Type B pancreatic cell (in vitro differentiated cells): Measurements from ENCODE around the gene FAM180B. TPM values are rescaled to one million over a fixed set of nuclear protein-coding genes. Genes with fewer than 3 reads are reported as not detected.

Source experiments
- DNase-seq: peaks from one replicate; pipeline ENCODE4 v3.0.0; 2021; ENCODE audit warnings: mixed read lengths; ENCODE audit not compliant: unreplicated experiment; ENCODE audit errors: extremely low spot score
- H3K27ac Mint-ChIP-seq: 2 replicates; pipeline ENCODE4 v1.8.0; 2021; ENCODE audit warnings: mild to moderate bottlenecking, mixed read lengths
- H3K27me3 Mint-ChIP-seq: 2 replicates; pipeline ENCODE4 v1.8.0; 2021; ENCODE audit warnings: mixed read lengths
- H3K36me3 Mint-ChIP-seq: 2 replicates; pipeline ENCODE4 v1.8.0; 2021; ENCODE audit warnings: mixed read lengths
- H3K4me1 Mint-ChIP-seq: one replicate; pipeline ENCODE4 v1.8.0; 2021; ENCODE audit warnings: mixed read lengths; ENCODE audit not compliant: unreplicated experiment
- H3K4me3 Mint-ChIP-seq: 2 replicates; pipeline ENCODE4 v1.8.0; 2021; ENCODE audit warnings: mild to moderate bottlenecking, mixed read lengths
- H3K9me3 Mint-ChIP-seq: 2 replicates; pipeline ENCODE4 v1.8.0; 2021; ENCODE audit warnings: mixed read lengths
- total RNA-seq: library from RNA; stranded (reverse); gene quantifications from 2 replicates; pipeline ENCODE4 v1.2.1, GENCODE V29; 2021; ENCODE audit warnings: low replicate concordance
- TF ChIP-seq, protein P1 (sequence below): fragments of 200-600 bp; sonication (generic); conservative IDR thresholded peaks from 2 replicates; pipeline ENCODE4 v1.5.0; 2021; ENCODE audit warnings: antibody characterized with exemption, mild to moderate bottlenecking

FAM180B gene
- total RNA-seq, 1 donor from 2014 or later = 0.43 TPM

DNA sequence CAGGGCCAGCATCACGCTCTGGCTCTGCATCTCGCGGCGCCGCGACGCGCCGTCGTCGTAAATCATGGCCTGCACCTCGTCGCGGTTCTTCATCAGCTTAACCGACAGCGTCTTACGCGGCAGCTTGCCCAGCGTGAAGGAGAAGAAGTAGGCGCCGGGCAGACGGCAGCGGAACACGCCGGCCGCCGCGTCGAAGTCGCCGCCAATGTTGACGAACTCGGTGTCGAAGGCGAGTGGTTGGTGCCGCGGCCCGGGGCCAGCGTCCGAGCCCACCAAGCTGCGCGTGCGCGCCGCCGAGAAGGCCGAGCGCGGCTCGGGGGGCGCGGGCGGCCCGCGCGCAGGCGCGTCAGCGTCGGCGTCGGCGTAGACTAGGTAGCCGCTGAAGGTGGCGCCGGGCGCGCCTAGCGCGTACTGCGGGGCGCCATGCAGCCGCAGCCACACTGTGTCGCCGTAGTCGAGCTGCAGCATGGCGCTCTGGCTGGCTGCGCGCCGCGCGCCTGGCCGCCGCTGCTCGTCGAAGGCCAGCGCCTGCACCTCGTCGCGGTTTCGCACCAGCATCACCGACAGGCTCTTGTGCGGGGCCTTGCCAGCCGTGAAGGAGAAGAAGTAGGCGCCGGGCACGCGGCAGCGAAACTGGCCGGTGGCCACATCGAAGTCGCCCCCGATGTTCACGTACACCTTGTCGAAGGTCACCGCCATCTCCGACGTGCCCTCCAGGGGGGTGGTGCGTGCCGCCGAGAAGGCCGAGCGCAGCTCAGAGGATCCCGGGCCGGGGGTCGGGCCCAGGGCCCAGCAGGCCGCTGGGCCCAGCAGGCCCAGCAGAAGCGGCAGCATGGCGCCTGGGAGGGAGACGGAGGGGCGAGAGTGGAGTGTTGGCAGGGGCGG is 3.7 kb downstream of the FAM180B start:
- H3K9me3 Mint-ChIP-seq = no peaks in the 10 kb centered on the region
- no peak for DNase-seq
- H3K36me3 Mint-ChIP-seq = no peaks in the 10 kb centered on the region
- H3K4me3 Mint-ChIP-seq = no peak overlapping the region
- H3K27me3 Mint-ChIP-seq = peaks cover 31% of the 10 kb centered on the region
- TF ChIP-seq, protein P1, sequence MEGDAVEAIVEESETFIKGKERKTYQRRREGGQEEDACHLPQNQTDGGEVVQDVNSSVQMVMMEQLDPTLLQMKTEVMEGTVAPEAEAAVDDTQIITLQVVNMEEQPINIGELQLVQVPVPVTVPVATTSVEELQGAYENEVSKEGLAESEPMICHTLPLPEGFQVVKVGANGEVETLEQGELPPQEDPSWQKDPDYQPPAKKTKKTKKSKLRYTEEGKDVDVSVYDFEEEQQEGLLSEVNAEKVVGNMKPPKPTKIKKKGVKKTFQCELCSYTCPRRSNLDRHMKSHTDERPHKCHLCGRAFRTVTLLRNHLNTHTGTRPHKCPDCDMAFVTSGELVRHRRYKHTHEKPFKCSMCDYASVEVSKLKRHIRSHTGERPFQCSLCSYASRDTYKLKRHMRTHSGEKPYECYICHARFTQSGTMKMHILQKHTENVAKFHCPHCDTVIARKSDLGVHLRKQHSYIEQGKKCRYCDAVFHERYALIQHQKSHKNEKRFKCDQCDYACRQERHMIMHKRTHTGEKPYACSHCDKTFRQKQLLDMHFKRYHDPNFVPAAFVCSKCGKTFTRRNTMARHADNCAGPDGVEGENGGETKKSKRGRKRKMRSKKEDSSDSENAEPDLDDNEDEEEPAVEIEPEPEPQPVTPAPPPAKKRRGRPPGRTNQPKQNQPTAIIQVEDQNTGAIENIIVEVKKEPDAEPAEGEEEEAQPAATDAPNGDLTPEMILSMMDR = no peak
- no peak overlapping the region for H3K27ac Mint-ChIP-seq
- H3K4me1 Mint-ChIP-seq = peaks cover 15% of the 10 kb centered on the region

DNA sequence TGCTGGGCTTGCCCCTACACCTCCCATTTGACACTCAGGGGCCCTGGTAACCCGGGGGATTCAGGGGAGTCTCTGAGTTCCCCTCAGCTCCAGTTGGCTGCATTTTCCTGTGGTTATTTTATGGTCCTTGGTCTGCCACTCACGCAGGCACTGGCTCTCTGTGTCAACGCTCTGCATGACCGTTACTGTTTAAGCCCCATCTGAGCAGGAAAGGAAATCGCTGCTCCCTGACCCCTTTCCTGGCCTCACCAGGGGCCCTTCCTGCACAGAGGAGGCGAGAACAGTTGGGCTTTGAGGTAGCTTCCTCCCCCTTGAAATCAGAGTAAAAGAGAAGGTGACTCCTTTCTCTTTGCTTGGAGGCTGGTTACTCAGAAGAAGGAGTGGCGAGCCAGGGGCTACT is 5.3 kb downstream of the FAM180B start:
- Mint-ChIP-seq H3K4me1 (peaks cover 10% of the 10 kb centered on the region), H3K4me3 (no peak overlapping the region), H3K36me3 (no peaks in the 10 kb centered on the region), H3K27ac (no peak overlapping the region), H3K27me3 (peaks cover 40% of the 10 kb centered on the region), H3K9me3 (no peaks in the 10 kb centered on the region)
- TF ChIP-seq, protein P1 = no peak
- no peak for DNase-seq

DNA sequence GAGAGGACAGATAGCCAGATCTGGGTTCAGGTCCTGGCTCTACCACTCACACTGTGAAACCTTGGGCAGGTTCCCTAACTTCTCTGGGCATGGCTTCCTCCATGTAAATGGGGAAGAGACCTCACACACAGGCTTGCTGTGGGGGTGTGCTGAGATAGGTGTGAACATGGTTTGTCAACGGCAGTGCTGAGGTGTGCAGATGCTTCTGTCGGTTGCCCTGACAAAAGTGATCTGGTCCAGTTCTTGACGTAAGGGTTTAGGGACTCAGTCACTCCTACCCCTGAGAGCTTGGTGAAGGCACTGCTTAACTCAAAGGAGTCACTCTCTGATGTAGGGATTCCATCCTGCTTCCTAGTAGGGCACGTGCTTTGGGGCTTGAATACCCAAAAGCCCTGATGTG is 5.8 kb downstream of the FAM180B start:
- H3K4me3 Mint-ChIP-seq = peak overlapping the region; percentile 41
- no peaks in the 10 kb centered on the region for H3K36me3 Mint-ChIP-seq
- DNase-seq = no peak

DNA sequence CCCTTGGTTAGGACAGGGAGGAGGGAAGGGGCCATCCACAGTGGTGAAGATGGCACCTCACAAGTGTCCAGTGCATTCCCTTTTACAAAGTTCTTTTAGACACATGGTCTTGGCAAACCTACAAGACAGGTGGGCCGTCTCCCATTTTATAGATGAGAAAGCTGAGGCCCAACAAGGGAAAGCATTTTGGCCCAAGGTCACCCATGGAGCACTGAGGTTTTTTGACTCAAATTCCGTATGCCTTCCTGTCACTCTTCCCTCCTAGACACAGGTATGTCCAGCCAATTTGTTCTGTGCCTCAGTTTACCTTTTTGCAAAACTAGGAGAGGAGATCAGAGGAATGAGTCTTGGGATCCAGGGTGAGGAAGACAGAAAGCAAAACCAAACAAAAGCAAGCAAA is 6.5 kb downstream of the FAM180B start:
- TF ChIP-seq, protein P1 = no peak
- DNase-seq = no peak
- Mint-ChIP-seq H3K36me3 (no peaks in the 10 kb centered on the region), H3K27ac (no peak overlapping the region), H3K4me3 (peak overlapping the region; percentile 82), H3K27me3 (peaks cover 40% of the 10 kb centered on the region), H3K9me3 (no peaks in the 10 kb centered on the region), H3K4me1 (peaks cover 10% of the 10 kb centered on the region)

More for the DNA sequence above, 5.8 kb downstream of the FAM180B start:
- Mint-ChIP-seq H3K27me3 (peaks cover 40% of the 10 kb centered on the region), H3K27ac (no peak overlapping the region), H3K4me1 (peaks cover 10% of the 10 kb centered on the region), H3K9me3 (no peaks in the 10 kb centered on the region)
- TF ChIP-seq, protein P1 = no peak

DNA sequence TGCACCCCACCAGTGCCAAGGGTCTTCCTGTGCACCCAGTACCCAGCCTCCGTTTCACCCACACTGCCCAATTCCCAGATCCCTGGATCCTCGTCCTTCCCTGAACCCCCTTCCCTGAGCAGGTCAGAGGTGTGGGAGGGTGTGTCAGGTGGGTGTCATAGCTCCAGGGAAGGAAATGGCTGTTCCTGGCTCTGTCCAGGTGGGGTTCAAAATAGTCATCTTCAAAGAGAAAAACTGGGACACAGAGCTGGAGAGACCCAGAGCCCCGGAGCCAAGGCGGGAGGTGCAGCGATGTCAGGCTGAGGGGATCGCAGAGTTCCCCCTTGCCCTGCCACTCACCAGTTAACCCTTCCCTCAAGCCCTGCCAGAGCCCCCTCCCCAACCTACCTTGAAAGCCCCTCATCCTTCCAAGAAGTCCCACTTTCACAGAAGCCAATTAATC is 7.0 kb downstream of the FAM180B start:
- H3K27me3 Mint-ChIP-seq = peaks cover 40% of the 10 kb centered on the region
- no peaks in the 10 kb centered on the region for H3K36me3 Mint-ChIP-seq
- H3K27ac Mint-ChIP-seq = no peak overlapping the region

More for the DNA sequence above, 7.0 kb downstream of the FAM180B start:
- Mint-ChIP-seq H3K4me3 (peak overlapping the region; percentile 82), H3K9me3 (no peaks in the 10 kb centered on the region), H3K4me1 (peaks cover 10% of the 10 kb centered on the region)
- no peak for DNase-seq
- TF ChIP-seq, protein P1 = no peak
